HG03064 (cell line): ENCODE data around the gene MYL3.

ENCODE experiments used
- ATAC-seq: cut with Tn5 transposase; IDR thresholded peaks from one replicate; pipeline ENCODE4 v1.9.1; 2021; ENCODE audit warnings: low read depth; ENCODE audit not compliant: unreplicated experiment

The MYL3 gene

GRCh38 chr3:46883830-46884185 lies 20.6 kb upstream of the MYL3 start:
- no peak for ATAC-seq

- ATAC-seq = no peak
These were observed 20.0 kb upstream of the MYL3 start for GRCh38 chr3:46883054-46883829.

- ATAC-seq = no peak
These were observed 19.3 kb upstream of the MYL3 start for GRCh38 chr3:46882377-46883053.

- ATAC-seq = no peak
These were observed 18.5 kb upstream of the MYL3 start for GRCh38 chr3:46881596-46882376.

- ATAC-seq = no peak
These were observed 17.8 kb upstream of the MYL3 start for GRCh38 chr3:46880884-46881595.

- no peak for ATAC-seq
These were observed 15.7 kb upstream of the MYL3 start for GRCh38 chr3:46878781-46879436.

- ATAC-seq = no peak
These were observed 14.3 kb upstream of the MYL3 start, which contains the start of gene PTH1R for GRCh38 chr3:46877406-46878125. Gene PTH1R (plus strand): TSS chr3:46877721. CDS start chr3:46883560, 5,839 bp downstream.

GRCh38 chr3:46876313-46877300 lies 13.4 kb upstream of the MYL3 start:
- ATAC-seq = no peak

- ATAC-seq = no peak
These were observed 12.3 kb upstream of the MYL3 start for GRCh38 chr3:46875560-46875959.

GRCh38 chr3:46874430-46874829 lies 11.2 kb upstream of the MYL3 start:
- ATAC-seq = no peak

GRCh38 chr3:46873521-46873920 lies 10.3 kb upstream of the MYL3 start:
- no peak for ATAC-seq

GRCh38 chr3:46871222-46871621 lies 8.0 kb upstream of the MYL3 start:
- ATAC-seq = no peak

- no peak for ATAC-seq
These were observed 7.4 kb upstream of the MYL3 start for GRCh38 chr3:46870651-46871050.

- no peak for ATAC-seq
These were observed 6.2 kb upstream of the MYL3 start for GRCh38 chr3:46869440-46869839.

- no peak for ATAC-seq
These were observed 5.7 kb upstream of the MYL3 start for GRCh38 chr3:46868948-46869347.

GRCh38 chr3:46868287-46868686 lies 5.0 kb upstream of the MYL3 start:
- no peak for ATAC-seq

- no peak for ATAC-seq
These were observed 4.3 kb upstream of the MYL3 start for GRCh38 chr3:46867550-46867898.

- no peak for ATAC-seq
These were observed 3.7 kb upstream of the MYL3 start for GRCh38 chr3:46866720-46867549.
